IMR-90 (cell line): ENCODE data around the gene TSC22D3. TPM values are rescaled to one million over a fixed set of nuclear protein-coding genes. Genes with fewer than 3 reads are reported as not detected.

Source experiments
- ATAC-seq: fragments of 200-7000 bp; cut with Tn5 transposase; 2 replicates; pipeline ENCODE4 v1.9.1; 2020; ENCODE audit warnings: low read depth, mild to moderate bottlenecking, moderate library complexity
- BruUV-seq: library from RNA; stranded (reverse); fragments of 400-500 nt; replicated peaks from 2 replicates; lab custom pipeline; 2021; lab: Mats Ljungman, UMichigan
- CTCF ChIA-PET: fragments of 300-600 bp; formaldehyde crosslinking; extraction: SDS; loops from one replicate; lab custom pipeline; 2021; ENCODE audit warnings: antibody characterized with exemption; lab: Yijun Ruan, JAX
- POLR2A ChIA-PET: fragments of 300-600 bp; sonication (Branson Sonifier 250); formaldehyde crosslinking; loops from one replicate; lab custom pipeline; 2022; ENCODE audit warnings: antibody characterized with exemption; ENCODE audit not compliant: unreplicated experiment; lab: Charles Lee
- DNase-seq: peaks from one replicate; pipeline ENCODE4 v3.0.0; 2013
- H2AFZ ChIP-seq: replicated peaks from 2 replicates; pipeline ENCODE3; 2013; ENCODE audit warnings: low read length, mild to moderate bottlenecking; ENCODE audit not compliant: poor library complexity
- H2AK5ac ChIP-seq: 2 replicates; pipeline ENCODE4 v1.6.1; 2013; ENCODE audit warnings: low read depth, low read length, inconsistent platforms
- H2AK9ac ChIP-seq: replicated peaks from 2 replicates; pipeline ENCODE3; 2013; ENCODE audit warnings: mild to moderate bottlenecking, low read depth, low read length, moderate library complexity; ENCODE audit not compliant: poor library complexity
- H2BK120ac ChIP-seq: 2 replicates; pipeline ENCODE4 v1.6.1; 2013; ENCODE audit warnings: low read depth, low read length, inconsistent platforms
- H2BK15ac ChIP-seq: 3 replicates; pipeline ENCODE4 v1.6.1; 2013; ENCODE audit warnings: low read depth, low read length, inconsistent platforms
- H2BK20ac ChIP-seq: 2 replicates; pipeline ENCODE4 v1.6.1; 2013; ENCODE audit warnings: low read depth, mild to moderate bottlenecking, inconsistent platforms, low read length, moderate library complexity
- H2BK5ac ChIP-seq: 2 replicates; pipeline ENCODE4 v1.6.1; 2013; ENCODE audit warnings: mild to moderate bottlenecking, low read depth, low read length, inconsistent platforms; ENCODE audit not compliant: poor library complexity, severe bottlenecking
- H3K14ac ChIP-seq: replicated peaks from 2 replicates; pipeline ENCODE4 v1.6.1; 2013; ENCODE audit warnings: low read depth, low read length, inconsistent platforms
- H3K18ac ChIP-seq: 2 replicates; pipeline ENCODE4 v1.6.1; 2013; ENCODE audit warnings: low read depth, low read length, control low read depth
- H3K23ac ChIP-seq: 2 replicates; pipeline ENCODE4 v1.6.1; 2013; ENCODE audit warnings: low read depth, low read length, inconsistent platforms
- H3K27ac ChIP-seq: 2 replicates; pipeline ENCODE4 v1.5.1; 2013; ENCODE audit warnings: mild to moderate bottlenecking, control low read depth, low read length; ENCODE audit not compliant: insufficient read depth
- H3K27me3 ChIP-seq: 2 replicates; pipeline ENCODE4 v1.6.1; 2013; ENCODE audit warnings: low read length; ENCODE audit not compliant: control insufficient read depth, insufficient read depth
- H3K36me3 ChIP-seq: 2 replicates; pipeline ENCODE4 v1.6.1; 2013; ENCODE audit warnings: low read length, mixed read lengths; ENCODE audit not compliant: control insufficient read depth, insufficient read depth
- H3K4ac ChIP-seq: 2 replicates; pipeline ENCODE4 v1.6.1; 2013; ENCODE audit warnings: low read depth, low read length, inconsistent platforms
- H3K4me1 ChIP-seq: 2 replicates; pipeline ENCODE4 v1.6.1; 2013; ENCODE audit warnings: low read length, mixed read lengths; ENCODE audit not compliant: control insufficient read depth, insufficient read depth
- H3K4me2 ChIP-seq: 2 replicates; pipeline ENCODE4 v1.6.1; 2013; ENCODE audit warnings: low read depth, mild to moderate bottlenecking, control low read depth, low read length, moderate library complexity
- H3K4me3 ChIP-seq: 2 replicates; pipeline ENCODE4 v1.5.1; 2013; ENCODE audit warnings: low read depth, mild to moderate bottlenecking, control low read depth, low read length, moderate library complexity; ENCODE audit not compliant: insufficient read depth
- H3K56ac ChIP-seq: 2 replicates; pipeline ENCODE4 v1.6.1; 2013; ENCODE audit warnings: low read length, inconsistent platforms; ENCODE audit not compliant: insufficient read depth; ENCODE audit errors: extremely low read depth
- H3K79me1 ChIP-seq, 2 experiments: 2 replicates each; pipeline ENCODE4 v1.6.1; 2013; ENCODE audit warnings: low read length in 2 of 2, inconsistent platforms in 1 of 2, low read depth in 1 of 2
- H3K9ac ChIP-seq: 2 replicates; pipeline ENCODE4 v1.6.1; 2013; ENCODE audit warnings: low read depth, low read length, control low read depth
- H3K9me1 ChIP-seq: 2 replicates; pipeline ENCODE4 v1.6.1; 2013; ENCODE audit warnings: low read length, inconsistent platforms; ENCODE audit not compliant: insufficient read depth
- H3K9me3 ChIP-seq: 2 replicates; pipeline ENCODE4 v1.6.1; 2013; ENCODE audit warnings: low read length; ENCODE audit not compliant: control insufficient read depth, insufficient read depth
- H4K20me1 ChIP-seq: 2 replicates; pipeline ENCODE4 v1.6.1; 2013; ENCODE audit warnings: low read length, inconsistent platforms; ENCODE audit not compliant: insufficient read depth
- H4K5ac ChIP-seq: 2 replicates; pipeline ENCODE4 v1.6.1; 2013; ENCODE audit warnings: mild to moderate bottlenecking, low read depth, low read length, control low read depth
- H4K8ac ChIP-seq, 2 experiments: 2 replicates each; pipeline ENCODE4 v1.6.1; 2013; ENCODE audit warnings: low read depth in 2 of 2, low read length in 2 of 2, control low read depth in 1 of 2, inconsistent platforms in 1 of 2
- H4K91ac ChIP-seq: 2 replicates; pipeline ENCODE4 v1.6.1; 2013; ENCODE audit warnings: low read depth, low read length, inconsistent platforms; ENCODE audit not compliant: insufficient read depth
- BHLHE40 ChIP-seq: fragments of 150-350 bp; IDR thresholded peaks from 2 replicates; pipeline ENCODE4 v1.6.1; 2016; ENCODE audit warnings: mild to moderate bottlenecking, low read depth, low read length
- CEBPB ChIP-seq: IDR thresholded peaks from 2 replicates; pipeline ENCODE4 v1.6.1; 2012; ENCODE audit warnings: low read depth, low read length, improper control_type of control experiment
- CHD1 ChIP-seq: IDR thresholded peaks from 2 replicates; pipeline ENCODE4 v1.6.1; 2012; ENCODE audit warnings: low read depth, low read length, improper control_type of control experiment
- CTCF ChIP-seq: conservative IDR thresholded peaks from 2 replicates; pipeline ENCODE4 v1.5.1; 2012; ENCODE audit warnings: mild to moderate bottlenecking, low read depth, low read length, improper control_type of control experiment
- ELK1 ChIP-seq: fragments of 150-350 bp; IDR thresholded peaks from 2 replicates; pipeline ENCODE4 v1.6.1; 2016; ENCODE audit warnings: low read depth, mild to moderate bottlenecking, low read length, moderate library complexity, borderline replicate concordance
- FOS ChIP-seq: fragments of 150-350 bp; IDR thresholded peaks from 2 replicates; pipeline ENCODE4 v1.6.1; 2016; ENCODE audit warnings: low read depth, low read length
- MAFK ChIP-seq: IDR thresholded peaks from 2 replicates; pipeline ENCODE4 v1.6.1; 2012; ENCODE audit warnings: low read depth, low read length, improper control_type of control experiment
- MAZ ChIP-seq: IDR thresholded peaks from 2 replicates; pipeline ENCODE4 v1.6.1; 2012; ENCODE audit warnings: low read depth, mild to moderate bottlenecking, low read length, improper control_type of control experiment, moderate library complexity, borderline replicate concordance
- MXI1 ChIP-seq: IDR thresholded peaks from 2 replicates; pipeline ENCODE4 v1.6.1; 2012; ENCODE audit warnings: low read depth, mild to moderate bottlenecking, low read length, moderate library complexity, borderline replicate concordance
- NFE2L2 ChIP-seq: fragments of 150-350 bp; IDR thresholded peaks from 2 replicates; pipeline ENCODE4 v1.6.1; 2016; ENCODE audit warnings: low read depth, mild to moderate bottlenecking, low read length
- POLR2A ChIP-seq: IDR thresholded peaks from 2 replicates; pipeline ENCODE4 v1.6.1; 2012; ENCODE audit warnings: mild to moderate bottlenecking, low read depth, low read length
- RAD21 ChIP-seq: IDR thresholded peaks from 2 replicates; pipeline ENCODE4 v1.6.1; 2012; ENCODE audit warnings: low read length, improper control_type of control experiment
- RCOR1 ChIP-seq: IDR thresholded peaks from 2 replicates; pipeline ENCODE4 v1.6.1; 2012; ENCODE audit warnings: mild to moderate bottlenecking, low read length, improper control_type of control experiment; ENCODE audit not compliant: insufficient replicate concordance
- RFX5 ChIP-seq: IDR thresholded peaks from 2 replicates; pipeline ENCODE4 v1.8.0; 2012; ENCODE audit warnings: low read depth, mild to moderate bottlenecking, low read length, moderate library complexity
- SMC3 ChIP-seq: fragments of 150-350 bp; IDR thresholded peaks from 2 replicates; pipeline ENCODE4 v1.6.1; 2016; ENCODE audit warnings: low read depth, mild to moderate bottlenecking, antibody characterized with exemption, low read length, moderate library complexity
- WGBS, 2 experiments: methylation state at CpG; one replicate each; pipeline versions ENCODE4 v1.1.5 to v1.1.7; 2013; ENCODE audit warnings: missing lambda C conversion rate in 2 of 2; ENCODE audit not compliant: insufficient read length in 1 of 2; ENCODE audit errors: extremely low coverage in 2 of 2; 5-methylcytosine and 5-hydroxymethylcytosine counted together
- dilution Hi-C: fragments of 300-500 bp; cut with HindIII; formaldehyde crosslinking; loops from one replicate; pipeline ENCODE4 v1.14.3; 2018; ENCODE audit warnings: low sequenced_read_pairs; ENCODE audit not compliant: unreplicated experiment
- in situ Hi-C: fragments of 300-500 bp; cut with MboI; formaldehyde crosslinking; loops from 3 replicates; pipeline ENCODE4 v1.14.3; 2019; ENCODE audit warnings: low sequenced_read_pairs, inconsistent platforms, mixed read lengths
- intact Hi-C: fragments of 100-400 bp; cut with micrococcal nuclease; formaldehyde crosslinking; loops from 2 replicates; pipeline ENCODE4 v1.10.0; 2022
- polyA plus RNA-seq, 3 experiments: library from polyadenylated mRNA; depleted of rRNA; stranded (reverse); fragments of >200 nt; gene quantifications; 2 replicates each; pipeline ENCODE4 v1.2.3, GENCODE V29; 2012; ENCODE audit warnings: low replicate concordance in 1 of 3
- total RNA-seq: library from RNA; depleted of rRNA; stranded (reverse); fragments of >200 nt; gene quantifications from 2 replicates; pipeline ENCODE4 v1.2.3, GENCODE V29; 2012
- TF ChIP-seq, protein P1 (sequence below): fragments of 150-350 bp; IDR thresholded peaks from 2 replicates; pipeline ENCODE4 v1.6.1; 2017; ENCODE audit warnings: mild to moderate bottlenecking, antibody characterized with exemption, low read length, low read depth

Gene TSC22D3
- total and polyA plus RNA-seq, 2 of the 4 experiments (the other 2 are of a cell fraction) = 9.9 to 14.0 TPM

GRCh38 chrX:107773206-107773605, 2.4 kb downstream of the TSC22D3 start:
- H3K27ac ChIP-seq = no peak overlapping the region
- H3K9ac ChIP-seq = no peak overlapping the region
- H3K27me3 ChIP-seq = peaks cover 47% of the 10 kb centered on the region
- DNase-seq (no peak), ATAC-seq (no peak)
- no peak overlapping the region for H2BK120ac ChIP-seq
- H3K14ac ChIP-seq = no peak overlapping the region
- no peak overlapping the region for H3K4me2 ChIP-seq
- H2AK5ac ChIP-seq = no peak overlapping the region
- no peak overlapping the region for H3K56ac ChIP-seq
- intact Hi-C loops (no loop called here), in situ Hi-C loops (no loop called here), dilution Hi-C loops (no loop called here)
- H4K20me1 ChIP-seq = no peaks in the 10 kb centered on the region
- TF ChIP-seq CHD1 = no peak
- no peak for TF ChIP-seq MAZ
- TF ChIP-seq BHLHE40 = no peak
- no peak for TF ChIP-seq RAD21
- no peak for TF ChIP-seq ELK1
- no peak for TF ChIP-seq CEBPB
- TF ChIP-seq SMC3 = no peak
- TF ChIP-seq MXI1 = no peak
- no peak for TF ChIP-seq MAFK
- TF ChIP-seq, protein P1, sequence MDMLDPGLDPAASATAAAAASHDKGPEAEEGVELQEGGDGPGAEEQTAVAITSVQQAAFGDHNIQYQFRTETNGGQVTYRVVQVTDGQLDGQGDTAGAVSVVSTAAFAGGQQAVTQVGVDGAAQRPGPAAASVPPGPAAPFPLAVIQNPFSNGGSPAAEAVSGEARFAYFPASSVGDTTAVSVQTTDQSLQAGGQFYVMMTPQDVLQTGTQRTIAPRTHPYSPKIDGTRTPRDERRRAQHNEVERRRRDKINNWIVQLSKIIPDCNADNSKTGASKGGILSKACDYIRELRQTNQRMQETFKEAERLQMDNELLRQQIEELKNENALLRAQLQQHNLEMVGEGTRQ = no peak
- no peak for TF ChIP-seq POLR2A
- no peak for TF ChIP-seq RCOR1
- TF ChIP-seq NFE2L2 = no peak
- TF ChIP-seq FOS = no peak
- TF ChIP-seq CTCF = no peak
- no peak for TF ChIP-seq RFX5
- H3K79me1 ChIP-seq = no peaks in the 10 kb centered on the region
- no peak overlapping the region for H2BK5ac ChIP-seq
- no peak overlapping the region for H2AFZ ChIP-seq
- WGBS, 2 experiments = no CpG with 5 or more reads among the region's 8 CpGs
- H4K5ac ChIP-seq = no peak overlapping the region
- no TSS peak for BruUV-seq
- H3K4ac ChIP-seq = no peak overlapping the region
- H3K36me3 ChIP-seq = no peaks in the 10 kb centered on the region
- no peak overlapping the region for H2BK20ac ChIP-seq
- ChIA-PET POLR2A (no interaction called here), CTCF (no interaction called here)
- no peak overlapping the region for H3K4me3 ChIP-seq
- H3K9me3 ChIP-seq = no peaks in the 10 kb centered on the region
- H2AK9ac ChIP-seq = no peak overlapping the region
- no peak overlapping the region for H3K18ac ChIP-seq
- H3K4me1 ChIP-seq = no peaks in the 10 kb centered on the region
- H3K9me1 ChIP-seq = no peaks in the 10 kb centered on the region
- no peak overlapping the region for H3K23ac ChIP-seq
- H2BK15ac ChIP-seq = no peak overlapping the region
- no peak overlapping the region for H4K8ac ChIP-seq
- no peak overlapping the region for H4K91ac ChIP-seq
